ENCODE measurements around the gene MAP3K5.

The MAP3K5 gene

GRCh38 chr6:136677344-136677743 lies 114.9 kb downstream of the MAP3K5 start:
- DNase-seq = no peak

DNA sequence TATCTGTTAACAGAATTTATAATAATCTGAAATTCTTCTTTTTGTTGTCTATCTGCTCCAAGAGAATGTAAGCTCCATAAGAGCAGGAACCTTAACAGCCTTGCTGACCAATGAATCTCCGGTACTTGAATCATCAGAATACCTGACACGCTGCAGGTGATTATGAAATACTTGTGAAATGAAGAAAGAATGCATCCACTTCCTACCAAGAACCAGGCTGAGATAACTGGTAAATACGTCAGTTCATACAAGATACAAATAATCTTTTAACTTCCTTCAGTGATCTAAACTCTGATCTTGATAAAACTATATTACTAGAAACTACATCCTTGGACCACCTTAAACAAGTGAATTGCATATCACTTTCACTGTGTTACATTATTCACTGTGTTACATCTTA lies 116.2 kb downstream of the MAP3K5 start:
- no peak for DNase-seq

DNA sequence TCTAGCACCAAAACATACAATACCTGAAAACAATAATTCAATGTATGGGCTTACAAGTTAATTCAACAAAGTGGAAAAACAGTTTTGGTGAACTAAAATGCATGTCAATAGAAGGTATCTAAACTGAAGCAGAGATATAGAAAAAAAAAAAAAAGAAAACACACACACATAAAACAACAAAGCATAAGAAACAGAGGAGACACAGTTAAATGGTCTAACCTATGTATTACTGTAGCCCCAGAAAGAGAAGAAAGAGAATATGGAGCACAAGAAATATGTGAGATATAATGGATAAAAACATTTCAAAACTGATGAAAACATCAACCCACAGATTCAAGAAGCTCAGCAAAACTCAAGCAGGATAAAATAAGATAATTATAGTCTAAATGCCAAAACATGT lies 118.7 kb downstream of the MAP3K5 start:
- no peak for DNase-seq

DNA sequence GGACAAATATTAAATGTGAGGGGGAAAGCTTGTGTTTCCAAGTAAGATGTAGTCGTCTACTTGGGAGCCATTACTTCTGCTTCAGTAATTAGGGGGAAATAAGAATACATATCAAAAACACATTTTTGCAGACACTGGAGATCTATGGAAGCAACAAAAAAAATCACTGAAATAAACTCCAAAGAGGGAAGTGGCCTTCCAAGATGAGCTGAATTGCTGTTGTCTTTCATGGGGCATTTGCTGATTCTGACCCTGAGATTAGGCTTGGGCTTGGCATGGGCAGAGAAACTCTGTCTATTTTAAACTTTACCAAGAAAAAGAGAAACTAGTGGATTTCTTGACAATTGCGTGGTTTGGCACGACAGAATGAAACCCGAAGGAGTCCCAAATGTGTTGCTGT lies 120.1 kb downstream of the MAP3K5 start:
- DNase-seq = no peak

DNA sequence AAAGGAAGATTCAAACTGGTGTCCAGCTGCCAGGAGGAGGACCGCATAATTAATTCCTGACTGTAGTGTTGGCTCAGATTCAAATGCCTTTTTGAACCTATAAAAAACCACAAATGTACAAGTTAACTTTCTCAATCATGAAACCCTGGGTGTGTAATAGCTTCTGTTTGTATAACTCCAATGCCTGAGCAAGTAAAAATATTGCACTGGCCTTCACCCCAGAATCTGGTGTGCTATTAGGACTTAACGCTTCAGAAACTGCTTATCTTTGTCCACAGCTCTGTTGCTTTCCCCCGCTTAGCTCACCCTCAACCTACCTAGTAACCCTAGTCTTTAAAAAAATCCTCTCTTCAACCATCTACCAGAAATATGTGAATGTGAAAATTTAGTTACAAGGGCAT lies 123.0 kb downstream of the MAP3K5 start:
- DNase-seq = peak in 1 of 2 donors; percentile 38

GRCh38 chr6:136668571-136668970 lies 123.7 kb downstream of the MAP3K5 start:
- DNase-seq = no peak

DNA sequence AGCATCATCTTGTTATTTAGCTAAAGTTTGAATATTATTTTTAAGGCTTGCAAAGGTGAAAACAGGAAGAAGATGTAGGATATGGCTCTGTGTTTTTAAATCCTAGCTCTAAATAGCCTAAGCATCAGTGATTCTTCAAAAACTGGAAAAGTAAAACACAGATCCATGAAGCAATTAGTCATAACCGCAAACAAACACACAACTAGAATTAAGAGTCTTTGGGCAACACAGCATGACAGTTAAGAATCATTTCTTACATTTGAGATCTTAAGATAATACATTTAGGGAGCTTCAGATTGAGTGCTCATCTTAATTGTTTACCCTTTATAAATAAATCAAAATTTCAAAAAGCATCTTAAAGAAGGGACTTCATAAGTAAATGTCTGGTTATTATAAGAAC lies 126.2 kb downstream of the MAP3K5 start:
- no peak for DNase-seq

DNA sequence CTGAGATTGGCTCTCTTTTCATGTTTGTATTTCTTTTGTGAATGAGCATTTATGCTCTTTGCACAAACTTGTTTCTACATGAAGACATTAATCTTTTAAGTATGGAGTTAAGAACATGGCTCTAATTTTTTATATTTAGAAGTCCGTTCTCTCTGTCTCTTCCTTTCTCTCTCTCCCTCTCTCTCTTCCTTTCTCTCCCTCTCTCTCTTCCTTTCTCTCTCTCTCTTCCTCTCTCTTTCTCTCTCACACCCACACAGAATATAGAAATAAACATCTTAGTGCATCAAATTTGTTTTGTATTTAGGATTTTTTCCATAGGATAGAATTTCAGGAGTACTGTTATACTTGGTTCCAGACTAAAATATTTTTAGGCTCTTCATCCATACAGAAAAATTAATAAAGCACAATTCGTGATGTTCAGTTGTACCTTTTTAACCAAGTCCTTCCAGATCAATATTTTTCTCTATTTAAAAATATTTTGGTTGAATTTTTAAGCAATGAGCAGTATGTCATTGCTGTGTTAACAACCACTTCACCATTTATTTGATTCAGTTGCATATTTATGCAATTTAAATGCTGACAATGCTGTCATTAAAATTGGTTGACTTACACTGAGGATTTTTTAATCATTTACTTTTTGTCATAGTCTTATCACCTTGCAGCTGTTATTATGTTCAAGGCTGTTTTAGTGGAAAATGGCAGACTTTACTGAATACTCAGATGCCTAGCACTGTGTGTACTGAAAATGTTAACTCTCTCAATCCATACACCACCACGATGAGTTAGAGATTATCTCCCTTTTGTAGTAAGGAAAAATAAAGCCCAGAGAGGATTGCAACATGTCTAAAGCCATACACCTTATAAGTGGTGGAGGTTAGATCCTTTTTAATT lies 129.7 kb downstream of the MAP3K5 start:
- no peak for DNase-seq

DNA sequence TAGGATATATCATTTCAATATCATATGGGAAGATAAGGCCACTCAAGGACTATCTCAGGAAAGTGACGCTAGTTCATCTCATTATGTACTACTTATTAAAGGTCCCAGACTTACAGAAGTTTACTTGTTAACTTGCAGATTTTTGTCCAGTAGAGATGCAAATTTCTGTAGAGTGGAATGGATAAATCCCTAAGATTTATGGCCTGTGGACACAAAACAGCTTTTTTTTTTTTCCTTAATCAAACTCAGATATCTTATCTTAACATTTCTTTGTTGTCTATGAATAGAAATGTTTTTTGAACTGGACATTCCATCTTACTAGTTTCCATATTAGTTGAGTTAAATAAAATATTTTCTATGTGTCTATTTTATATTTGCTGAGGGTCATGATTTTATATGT lies 131.6 kb downstream of the MAP3K5 start:
- no peak for DNase-seq

DNA sequence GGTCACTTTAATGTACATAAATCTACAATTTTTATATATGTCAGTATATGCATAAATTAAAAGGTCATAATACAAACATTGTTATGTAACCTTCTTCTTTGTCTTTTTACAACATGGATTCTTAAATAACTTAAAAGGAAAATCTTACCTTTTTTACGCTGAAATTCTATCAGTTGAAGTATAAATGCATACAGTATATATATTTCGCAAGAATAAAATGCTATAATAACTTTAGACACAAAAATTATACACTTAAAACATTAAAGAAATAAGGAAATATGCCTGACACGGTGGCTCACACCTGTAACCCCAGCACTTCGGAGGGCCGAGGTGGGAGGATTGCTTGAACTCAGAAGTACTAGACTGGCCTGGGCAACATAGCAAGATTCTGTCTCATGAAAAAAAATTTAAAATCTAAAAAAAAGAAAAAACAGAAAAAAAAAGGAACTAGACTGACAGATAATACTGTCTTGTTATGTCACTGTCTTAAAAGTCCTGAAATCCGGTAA lies 132.2 kb downstream of the MAP3K5 start:
- DNase-seq = no peak

- DNase-seq = no peak
Measured at GRCh38 chr6:136658711-136659110, 133.6 kb downstream of the MAP3K5 start.

DNA sequence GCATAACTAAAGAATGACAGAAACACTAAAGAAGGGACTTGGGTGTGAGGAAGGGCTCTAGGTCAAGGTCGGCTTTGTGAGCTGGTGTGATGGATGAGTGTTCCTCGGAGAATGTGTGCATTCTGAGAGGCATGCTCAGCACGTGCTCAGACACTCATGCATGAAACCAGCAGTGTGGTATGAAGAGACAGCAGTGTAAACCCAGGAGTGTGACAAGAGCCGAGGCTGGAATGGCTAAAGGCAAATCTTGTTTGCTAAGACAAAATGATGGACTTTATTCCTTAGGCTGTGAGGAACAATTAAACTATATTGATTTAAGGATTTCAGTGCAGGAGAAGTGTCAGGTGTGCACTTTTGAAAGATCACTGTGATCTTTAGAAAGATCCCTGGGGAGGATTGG lies 134.6 kb downstream of the MAP3K5 start:
- DNase-seq = no peak

DNA sequence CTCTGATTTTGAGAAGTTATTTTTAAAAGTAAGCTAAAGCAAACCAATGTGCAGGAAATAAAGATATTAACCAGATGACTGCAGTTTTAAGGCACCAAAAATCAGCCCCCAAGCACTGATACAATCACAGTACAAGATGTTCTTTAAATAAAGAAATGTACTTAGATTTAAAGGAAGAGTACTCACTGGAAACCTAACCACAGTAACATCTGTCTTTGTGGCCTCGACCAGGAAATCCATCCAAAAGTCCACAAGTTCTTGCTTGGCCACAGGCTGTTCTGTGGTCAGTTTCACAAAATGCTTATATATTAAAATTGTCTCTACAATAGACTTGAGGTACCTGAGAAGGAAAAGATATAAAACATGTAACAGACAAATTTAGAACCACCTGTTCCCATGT lies 136.2 kb downstream of the MAP3K5 start:
- DNase-seq = no peak

- DNase-seq = no peak
Measured at GRCh38 chr6:136655239-136656014, 136.8 kb downstream of the MAP3K5 start.

- no peak for DNase-seq
Measured at GRCh38 chr6:136654086-136654485, 138.2 kb downstream of the MAP3K5 start.

GRCh38 chr6:136652656-136653055 lies 139.6 kb downstream of the MAP3K5 start:
- DNase-seq = no peak

DNA sequence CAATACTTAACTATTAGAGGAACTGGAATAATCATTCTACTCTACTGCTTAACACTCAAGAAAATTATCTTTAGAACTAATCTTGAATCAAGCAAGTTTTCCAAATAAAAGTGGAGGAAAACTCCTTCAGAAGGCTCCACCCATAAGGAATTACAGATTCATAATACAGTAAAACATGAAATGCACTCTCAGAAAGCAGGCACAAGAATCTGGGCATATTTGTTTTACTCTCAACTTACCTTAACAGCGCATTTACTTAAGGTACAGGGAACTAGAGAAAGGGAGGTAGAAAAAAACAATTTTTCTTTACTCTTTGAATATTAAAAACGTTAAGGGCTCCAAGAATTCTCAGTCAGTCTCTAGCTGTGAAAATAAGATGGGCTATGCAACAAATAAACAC lies 140.3 kb downstream of the MAP3K5 start:
- DNase-seq = no peak

GRCh38 chr6:136647363-136647852 lies 144.9 kb downstream of the MAP3K5 start:
- DNase-seq = peak; percentile 19 to 29

DNA sequence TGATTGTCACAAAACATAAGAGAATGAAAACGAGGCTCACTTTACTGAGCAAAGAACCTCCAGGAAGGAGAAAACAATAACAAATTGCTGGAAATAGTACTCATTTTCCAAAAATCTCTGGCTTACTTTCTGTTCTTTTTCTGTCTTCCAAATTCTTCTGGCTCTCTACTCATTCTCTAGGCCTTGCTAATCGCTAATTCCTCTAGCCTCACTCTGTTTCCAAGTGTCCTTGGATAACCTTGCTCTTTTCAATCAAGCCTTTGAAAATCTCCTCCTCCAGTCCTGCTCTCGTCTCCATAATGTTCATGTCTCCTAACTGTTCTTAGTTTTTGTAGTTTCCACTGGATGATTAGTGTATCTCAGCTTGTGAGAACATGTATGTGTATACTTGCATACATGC lies 145.9 kb downstream of the MAP3K5 start:
- no peak for DNase-seq

- DNase-seq = no peak
Measured at GRCh38 chr6:136644597-136644952, 147.7 kb downstream of the MAP3K5 start.

DNA sequence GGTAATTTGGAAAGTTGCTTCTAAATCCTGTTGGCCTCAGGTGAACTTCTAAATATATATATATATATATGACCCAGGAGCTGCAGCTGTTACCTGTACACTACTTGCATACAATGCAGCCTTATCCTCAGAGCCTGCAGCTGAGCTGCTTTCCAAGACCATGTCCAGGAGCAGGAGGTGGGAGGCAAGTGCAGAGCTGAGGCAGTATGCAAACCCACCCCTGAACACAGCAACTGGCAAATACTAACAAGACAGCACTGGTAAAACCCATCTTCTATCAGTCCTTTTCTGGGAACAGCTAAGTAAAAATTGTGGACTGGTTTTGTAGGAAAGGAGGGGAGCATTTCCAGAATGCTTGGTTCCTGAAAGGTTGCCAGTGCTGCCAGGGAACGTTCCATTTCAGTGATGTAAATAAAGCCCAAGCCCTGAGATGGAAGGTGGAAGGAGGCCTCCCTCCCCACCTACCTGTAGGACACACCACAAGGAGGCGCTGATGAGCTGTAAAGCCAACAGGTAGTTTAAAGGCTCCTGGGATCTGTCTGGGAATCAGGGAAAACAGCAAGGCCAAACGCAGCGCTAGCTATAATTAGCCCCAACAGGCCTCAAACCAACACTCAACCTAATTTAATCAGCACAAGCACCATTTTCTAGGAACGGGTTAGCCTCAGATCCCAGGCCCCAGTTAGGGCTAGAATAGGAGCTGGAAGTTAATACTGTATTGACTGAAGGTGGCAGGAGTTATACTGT lies 148.3 kb downstream of the MAP3K5 start:
- peak; percentile 62 to 73 for DNase-seq

GRCh38 chr6:136641873-136642465 lies 150.3 kb downstream of the MAP3K5 start:
- no peak for DNase-seq

Measured in inflammatory macrophage (primary cell).